ENCODE results near the gene PDE10A. TPM values are rescaled to one million over a fixed set of nuclear protein-coding genes. Genes with fewer than 3 reads are reported as not detected.

The PDE10A gene
- total RNA-seq, 4 donors from 2014 or later: 0.59 to 3.1 (median 2.0) TPM

GRCh38 chr6:165456286-165456685 lies 206.8 kb downstream of the PDE10A start:
- Histone ChIP-seq H3K4me3 (no peak overlapping the region), H3K4me1 (no peaks in the 10 kb centered on the region), H3K36me3 (no peaks in the 10 kb centered on the region), H3K27me3 (no peaks in the 10 kb centered on the region), H3K27ac (no peak overlapping the region), H3K9me3 (no peaks in the 10 kb centered on the region)
- TF ChIP-seq POLR2AphosphoS5 (IDR thresholded peaks at IDR 0.05) (no peak), POLR2A (IDR thresholded peaks at IDR 0.05) (no peak), EP300 (IDR thresholded peaks at IDR 0.05) (no peak), CTCF (IDR thresholded peaks at IDR 0.05) (no peak)
- DNase-seq (ENCODE audit: low spot score in 2 of 2): no peak
- 38% methylated on average over 3 of the region's 3 CpGs for WGBS

GRCh38 chr6:165455488-165455887 lies 207.6 kb downstream of the PDE10A start:
- H3K36me3 ChIP-seq: no peaks in the 10 kb centered on the region
- H3K4me1 ChIP-seq: no peaks in the 10 kb centered on the region
- H3K9me3 ChIP-seq: no peaks in the 10 kb centered on the region
- TF ChIP-seq EP300 (IDR thresholded peaks at IDR 0.05): no peak
- TF ChIP-seq POLR2A (IDR thresholded peaks at IDR 0.05): no peak
- TF ChIP-seq POLR2AphosphoS5 (IDR thresholded peaks at IDR 0.05): no peak
- TF ChIP-seq CTCF (IDR thresholded peaks at IDR 0.05): no peak
- no peak overlapping the region for H3K4me3 ChIP-seq
- H3K27ac ChIP-seq: no peak overlapping the region
- DNase-seq (ENCODE audit: low spot score in 2 of 2): no peak
- no peaks in the 10 kb centered on the region for H3K27me3 ChIP-seq
- 91% methylated on average over 3 of the region's 3 CpGs for WGBS

GRCh38 chr6:165453395-165453794 lies 209.6 kb downstream of the PDE10A start:
- DNase-seq (ENCODE audit: low spot score in 2 of 2): no peak
- TF ChIP-seq POLR2A (IDR thresholded peaks at IDR 0.05): no peak
- Histone ChIP-seq H3K4me3 (no peak overlapping the region), H3K4me1 (no peaks in the 10 kb centered on the region), H3K27me3 (no peaks in the 10 kb centered on the region), H3K36me3 (no peaks in the 10 kb centered on the region), H3K9me3 (no peaks in the 10 kb centered on the region), H3K27ac (no peak overlapping the region)
- WGBS: 93% methylated on average over 2 of the region's 2 CpGs

GRCh38 chr6:165451838-165452237 lies 211.2 kb downstream of the PDE10A start:
- no peak for DNase-seq (ENCODE audit: low spot score in 2 of 2)
- TF ChIP-seq CTCF (IDR thresholded peaks at IDR 0.05): no peak
- TF ChIP-seq EP300 (IDR thresholded peaks at IDR 0.05): no peak
- TF ChIP-seq POLR2AphosphoS5 (IDR thresholded peaks at IDR 0.05): no peak
- no peak for TF ChIP-seq POLR2A (IDR thresholded peaks at IDR 0.05)
- Histone ChIP-seq H3K27me3 (no peaks in the 10 kb centered on the region), H3K4me1 (no peaks in the 10 kb centered on the region), H3K27ac (no peak overlapping the region), H3K36me3 (no peaks in the 10 kb centered on the region), H3K4me3 (no peak overlapping the region), H3K9me3 (no peaks in the 10 kb centered on the region)
- 91% methylated on average over 2 of the region's 2 CpGs for WGBS

DNA sequence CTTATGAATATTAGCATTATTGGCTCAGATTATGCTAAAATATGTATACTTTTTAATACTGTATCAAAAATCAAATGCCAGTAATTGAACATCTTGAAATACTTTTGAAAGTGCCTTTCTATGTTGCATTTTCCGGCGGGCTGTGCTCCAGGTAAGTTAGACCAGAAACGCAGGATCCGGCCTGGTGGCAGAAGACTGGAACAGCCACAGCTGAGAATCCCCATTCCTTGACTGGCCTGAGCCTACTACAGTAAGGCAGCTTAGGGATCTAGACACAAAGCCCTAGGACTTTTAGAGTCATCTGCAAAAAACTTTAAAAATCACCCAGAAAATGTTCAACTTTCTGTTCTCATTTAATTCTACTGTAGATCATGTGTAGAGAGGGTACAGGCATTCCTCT lies 214.8 kb downstream of the PDE10A start:
- 85% methylated on average over 4 of the region's 4 CpGs for WGBS
- no peak overlapping the region for H3K27ac ChIP-seq
- H3K36me3 ChIP-seq: no peaks in the 10 kb centered on the region
- no peaks in the 10 kb centered on the region for H3K27me3 ChIP-seq
- H3K4me3 ChIP-seq: no peak overlapping the region
- H3K9me3 ChIP-seq: no peaks in the 10 kb centered on the region
- no peaks in the 10 kb centered on the region for H3K4me1 ChIP-seq
- TF ChIP-seq CTCF (IDR thresholded peaks at IDR 0.05) (no peak), POLR2AphosphoS5 (IDR thresholded peaks at IDR 0.05) (no peak), EP300 (IDR thresholded peaks at IDR 0.05) (no peak), POLR2A (IDR thresholded peaks at IDR 0.05) (no peak)
- no peak for DNase-seq (ENCODE audit: low spot score in 2 of 2)

DNA sequence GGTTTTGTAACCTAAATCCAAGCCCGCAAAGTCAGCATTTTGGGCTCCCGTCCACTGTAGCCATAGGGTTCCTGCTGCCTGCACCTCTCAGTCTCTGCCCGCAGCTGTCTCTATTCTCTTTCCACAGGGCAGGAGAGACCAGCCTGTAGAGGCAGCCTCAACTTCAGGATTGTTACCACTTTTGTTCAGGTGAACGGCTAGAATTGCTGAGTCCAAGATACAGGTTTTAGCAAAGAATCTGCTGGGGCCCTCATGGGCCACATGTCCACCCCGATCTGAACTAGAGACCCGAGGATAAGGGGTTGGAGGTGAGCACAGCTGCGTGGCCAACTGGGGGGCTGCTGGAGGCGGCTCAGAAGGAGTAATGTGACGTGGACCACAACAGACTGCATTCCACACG lies 215.9 kb downstream of the PDE10A start:
- 86% methylated on average over 10 of the region's 10 CpGs for WGBS
- TF ChIP-seq POLR2A (IDR thresholded peaks at IDR 0.05): no peak
- TF ChIP-seq EP300 (IDR thresholded peaks at IDR 0.05): no peak
- no peak for TF ChIP-seq CTCF (IDR thresholded peaks at IDR 0.05)
- TF ChIP-seq POLR2AphosphoS5 (IDR thresholded peaks at IDR 0.05): no peak
- Histone ChIP-seq H3K27ac (no peak overlapping the region), H3K4me3 (no peak overlapping the region), H3K9me3 (no peaks in the 10 kb centered on the region), H3K36me3 (no peaks in the 10 kb centered on the region), H3K27me3 (no peaks in the 10 kb centered on the region), H3K4me1 (no peaks in the 10 kb centered on the region)
- DNase-seq (ENCODE audit: low spot score in 2 of 2): no peak

Measured in suprapubic skin (tissue), 4 donors.